ENCODE data around the gene POTEF.
"Not testable (repeated sequence)": the region's sequence is repeated elsewhere in the genome, so short reads cannot be mapped to it uniquely, and the experiment has no call there.

DNA sequence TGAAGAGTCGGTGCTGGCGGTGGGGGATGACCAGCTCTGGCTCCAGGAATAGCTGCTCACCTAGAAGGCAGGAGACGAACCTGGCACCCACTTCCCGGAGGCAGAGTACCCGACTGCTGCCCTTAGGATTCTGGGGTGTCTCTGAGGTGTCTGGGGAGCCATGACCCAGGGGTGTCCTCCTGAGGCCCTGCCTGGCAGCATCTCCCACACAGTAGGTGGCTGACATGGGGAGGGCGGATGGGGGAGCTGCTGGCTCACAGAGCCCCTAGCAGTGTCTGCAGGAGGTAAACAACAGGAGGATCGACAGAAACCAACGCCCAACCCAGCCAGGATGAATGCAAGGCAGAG is 25.4 kb upstream of the POTEF start:
- not testable (repeated sequence) for TF ChIP-seq POLR2AphosphoS5 (IDR thresholded peaks at IDR 0.05; ENCODE audit: insufficient read depth, low read depth, low read length); POLR2A (IDR thresholded peaks at IDR 0.05; ENCODE audit: low read depth, low read length); EZH2 (IDR thresholded peaks at IDR 0.05; ENCODE audit: borderline replicate concordance, low read depth, low read length, severe bottlenecking); JUN (IDR thresholded peaks at IDR 0.05; ENCODE audit: borderline replicate concordance, insufficient read depth, insufficient read length, low read depth); GATA2 (IDR thresholded peaks at IDR 0.05; ENCODE audit: insufficient read depth, insufficient read length, low read depth, low read length); FOS (IDR thresholded peaks at IDR 0.05; ENCODE audit: borderline replicate concordance, insufficient read depth, low read length)
- TF ChIP-seq, protein P1, sequence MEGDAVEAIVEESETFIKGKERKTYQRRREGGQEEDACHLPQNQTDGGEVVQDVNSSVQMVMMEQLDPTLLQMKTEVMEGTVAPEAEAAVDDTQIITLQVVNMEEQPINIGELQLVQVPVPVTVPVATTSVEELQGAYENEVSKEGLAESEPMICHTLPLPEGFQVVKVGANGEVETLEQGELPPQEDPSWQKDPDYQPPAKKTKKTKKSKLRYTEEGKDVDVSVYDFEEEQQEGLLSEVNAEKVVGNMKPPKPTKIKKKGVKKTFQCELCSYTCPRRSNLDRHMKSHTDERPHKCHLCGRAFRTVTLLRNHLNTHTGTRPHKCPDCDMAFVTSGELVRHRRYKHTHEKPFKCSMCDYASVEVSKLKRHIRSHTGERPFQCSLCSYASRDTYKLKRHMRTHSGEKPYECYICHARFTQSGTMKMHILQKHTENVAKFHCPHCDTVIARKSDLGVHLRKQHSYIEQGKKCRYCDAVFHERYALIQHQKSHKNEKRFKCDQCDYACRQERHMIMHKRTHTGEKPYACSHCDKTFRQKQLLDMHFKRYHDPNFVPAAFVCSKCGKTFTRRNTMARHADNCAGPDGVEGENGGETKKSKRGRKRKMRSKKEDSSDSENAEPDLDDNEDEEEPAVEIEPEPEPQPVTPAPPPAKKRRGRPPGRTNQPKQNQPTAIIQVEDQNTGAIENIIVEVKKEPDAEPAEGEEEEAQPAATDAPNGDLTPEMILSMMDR (IDR thresholded peaks at IDR 0.05; ENCODE audit: extremely low read depth in 1 of 2, insufficient read depth in 1 of 2, low read depth in 1 of 2, low read length in 2 of 2), result not testable (repeated sequence)
- TF ChIP-seq, protein P2, sequence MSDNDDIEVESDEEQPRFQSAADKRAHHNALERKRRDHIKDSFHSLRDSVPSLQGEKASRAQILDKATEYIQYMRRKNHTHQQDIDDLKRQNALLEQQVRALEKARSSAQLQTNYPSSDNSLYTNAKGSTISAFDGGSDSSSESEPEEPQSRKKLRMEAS (IDR thresholded peaks at IDR 0.05; ENCODE audit: insufficient read depth, insufficient read length), result not testable (repeated sequence)
